PC-3 (cell line): ENCODE results near the gene MREG. TPM values are rescaled to one million over a fixed set of nuclear protein-coding genes. Genes with fewer than 3 reads are reported as not detected.
A peak's percentile ranks its signal among the peaks of the same experiment; 100 is the strongest.

ENCODE experiments used
- ATAC-seq: fragments of 200-7000 bp; cut with Tn5 transposase; 2 replicates; pipeline ENCODE4 v1.9.1; 2020; ENCODE audit warnings: mild to moderate bottlenecking, moderate library complexity
- BruUV-seq: library from RNA; stranded (reverse); fragments of 400-500 nt; replicated peaks from 2 replicates; lab custom pipeline; 2021; lab: Mats Ljungman, UMichigan
- CTCF ChIA-PET: fragments of 300-600 bp; sonication (Branson Sonifier 250); formaldehyde crosslinking; loops from one replicate; lab custom pipeline; 2022; ENCODE audit warnings: antibody characterized with exemption; lab: Charles Lee
- POLR2A ChIA-PET: fragments of 300-600 bp; sonication (Branson Sonifier 250); formaldehyde crosslinking; loops from one replicate; lab custom pipeline; 2022; ENCODE audit warnings: antibody characterized with exemption; ENCODE audit not compliant: unreplicated experiment; lab: Charles Lee
- DNase-seq: peaks from one replicate; pipeline ENCODE4 v3.0.0-alpha.2; 2015
- H2AFZ ChIP-seq: fragments of 300-600 bp; sonication (generic); 2 replicates; pipeline ENCODE4 v1.6.0; 2016; ENCODE audit warnings: antibody characterized with exemption, low read length
- H3F3A ChIP-seq: fragments of 300-600 bp; sonication (generic); one replicate; pipeline ENCODE4 v1.6.0; 2017; ENCODE audit warnings: antibody characterized with exemption, low read length, control low read depth, mild to moderate bottlenecking; ENCODE audit not compliant: unreplicated experiment
- H3K27ac ChIP-seq: fragments of 300-600 bp; sonication (generic); 2 replicates; pipeline ENCODE4 v1.5.1; 2016; ENCODE audit warnings: mild to moderate bottlenecking, low read length
- H3K27me3 ChIP-seq: fragments of 300-600 bp; sonication (generic); 2 replicates; pipeline ENCODE4 v1.6.1; 2016; ENCODE audit warnings: low read length, mixed read lengths
- H3K36me3 ChIP-seq: fragments of 300-600 bp; sonication (generic); 2 replicates; pipeline ENCODE4 v1.6.1; 2016; ENCODE audit warnings: low read depth, mixed run types, low read length, mixed read lengths
- H3K4me1 ChIP-seq: fragments of 300-600 bp; sonication (generic); 2 replicates; pipeline ENCODE4 v1.5.1; 2016; ENCODE audit warnings: low read length; ENCODE audit not compliant: insufficient read depth
- H3K4me2 ChIP-seq: fragments of 300-600 bp; sonication (generic); 2 replicates; pipeline ENCODE4 v1.6.0; 2016; ENCODE audit warnings: low read length
- H3K4me3 ChIP-seq: fragments of 300-600 bp; sonication (generic); 2 replicates; pipeline ENCODE4 v1.5.1; 2016; ENCODE audit warnings: mild to moderate bottlenecking, low read length, mixed read lengths
- H3K79me2 ChIP-seq: fragments of 300-600 bp; sonication (generic); 2 replicates; pipeline ENCODE4 v1.6.1; 2017; ENCODE audit warnings: low read length, mixed read lengths
- H3K9ac ChIP-seq: fragments of 300-600 bp; sonication (generic); 2 replicates; pipeline ENCODE4 v1.6.0; 2016; ENCODE audit warnings: mild to moderate bottlenecking, low read length
- H3K9me2 ChIP-seq: fragments of 300-600 bp; sonication (generic); replicated peaks from 2 replicates; pipeline ENCODE4 v1.6.1; 2016; ENCODE audit warnings: mixed run types, low read length, mixed read lengths
- H3K9me3 ChIP-seq: fragments of 300-600 bp; sonication (generic); 2 replicates; pipeline ENCODE4 v1.6.1; 2016; ENCODE audit warnings: low read length, mixed read lengths
- H4K20me1 ChIP-seq: fragments of 300-600 bp; sonication (generic); 2 replicates; pipeline ENCODE4 v1.6.1; 2016; ENCODE audit warnings: low read length, mixed read lengths
- CTCF ChIP-seq: fragments of 300-600 bp; sonication (generic); conservative IDR thresholded peaks from 2 replicates; pipeline ENCODE4 v1.5.1; 2017; ENCODE audit warnings: antibody characterized with exemption, low read depth, mild to moderate bottlenecking, low read length
- EZH2 ChIP-seq: fragments of 300-600 bp; sonication (generic); IDR thresholded peaks from one replicate; pipeline ENCODE4 v1.6.1; 2017; ENCODE audit warnings: antibody characterized with exemption, mild to moderate bottlenecking, low read length; ENCODE audit not compliant: unreplicated experiment
- EZH2phosphoT487 ChIP-seq: fragments of 300-600 bp; sonication (generic); IDR thresholded peaks from 2 replicates; pipeline ENCODE4 v1.6.1; 2018; ENCODE audit warnings: mild to moderate bottlenecking, antibody characterized with exemption, low read length, borderline replicate concordance
- intact Hi-C: fragments of 100-400 bp; cut with micrococcal nuclease; formaldehyde crosslinking; loops from 2 replicates; pipeline ENCODE4 v1.9.0; 2023
- total RNA-seq: library from RNA; depleted of rRNA; stranded (reverse); fragments of >200 nt; gene quantifications from 2 replicates; pipeline ENCODE4 v1.2.3, GENCODE V29; 2014

MREG gene
- total RNA-seq, 1 experiment from 2014 or later = 24.4 TPM

- no peak overlapping the region for H3K27ac ChIP-seq
- H3K4me3 ChIP-seq = no peak overlapping the region
- H3K4me1 ChIP-seq = no peaks in the 10 kb centered on the region
- no peaks in the 10 kb centered on the region for H3F3A ChIP-seq
- intact Hi-C loops = loop anchor here (1.0 kb wide), 1 partner anchor 73 kb away; no protein-coding TSS in a partner anchor
- DNase-seq = peak; percentile 74
- ChIA-PET POLR2A (interaction anchor here (1.0 kb wide), 1 partner anchor 73 kb away, joined by 6 read pairs; no protein-coding TSS in a partner anchor), CTCF (interaction anchor here (0.6 to 1.2 kb wide), 6 partner anchors 9 to 73 kb away, joined by 3 to 12 read pairs (median 4); no protein-coding TSS in a partner anchor)
- no peaks in the 10 kb centered on the region for H3K9me3 ChIP-seq
- H3K27me3 ChIP-seq = no peaks in the 10 kb centered on the region
- no peak overlapping the region for H3K9ac ChIP-seq
- H3K79me2 ChIP-seq = no peaks in the 10 kb centered on the region
- no peaks in the 10 kb centered on the region for H3K36me3 ChIP-seq
- BruUV-seq = no TSS peak
- no peak overlapping the region for H3K4me2 ChIP-seq
- H4K20me1 ChIP-seq = no peaks in the 10 kb centered on the region
- no peaks in the 10 kb centered on the region for H3K9me2 ChIP-seq
- H2AFZ ChIP-seq = no peak overlapping the region
- ATAC-seq = peak; percentile 94
- TF ChIP-seq CTCF (peak; percentile 87), EZH2 (no peak), EZH2phosphoT487 (no peak)
Observed at GRCh38 chr2:216023055-216023648, 9.8 kb upstream of the MREG start.

GRCh38 chr2:216021768-216022565 is 8.6 kb upstream of the MREG start:
- intact Hi-C loops = no loop called here
- BruUV-seq = no TSS peak
- DNase-seq (peak; percentile 28), ATAC-seq (no peak)
- Histone ChIP-seq H3K9me3 (no peaks in the 10 kb centered on the region), H3K9me2 (no peaks in the 10 kb centered on the region), H3K27ac (no peak overlapping the region), H3K79me2 (no peaks in the 10 kb centered on the region), H3K4me3 (no peak overlapping the region), H3K27me3 (no peaks in the 10 kb centered on the region), H4K20me1 (no peaks in the 10 kb centered on the region), H3K36me3 (no peaks in the 10 kb centered on the region), H3F3A (no peaks in the 10 kb centered on the region), H2AFZ (no peak overlapping the region), H3K9ac (no peak overlapping the region), H3K4me1 (peaks cover 11% of the 10 kb centered on the region), H3K4me2 (no peak overlapping the region)
- ChIA-PET CTCF (no interaction called here), POLR2A (no interaction called here)
- no peak for TF ChIP-seq CTCF
- TF ChIP-seq EZH2 = no peak
- no peak for TF ChIP-seq EZH2phosphoT487

- CTCF ChIA-PET = interaction anchor here (0.6 kb wide), 1 partner anchor 608 kb away, joined by 3 read pairs; no protein-coding TSS in a partner anchor
- no peak overlapping the region for H2AFZ ChIP-seq
- peaks cover 16% of the 10 kb centered on the region for H3K4me1 ChIP-seq
- ATAC-seq = no peak
- no peaks in the 10 kb centered on the region for H3K79me2 ChIP-seq
- H3K9ac ChIP-seq = no peak overlapping the region
- H4K20me1 ChIP-seq = no peaks in the 10 kb centered on the region
- no peak overlapping the region for H3K4me3 ChIP-seq
- no peak for DNase-seq
- H3K27me3 ChIP-seq = no peaks in the 10 kb centered on the region
- no peak overlapping the region for H3K4me2 ChIP-seq
- POLR2A ChIA-PET = no interaction called here
- no TSS peak for BruUV-seq
- TF ChIP-seq CTCF (no peak), EZH2 (no peak), EZH2phosphoT487 (no peak)
- H3K9me2 ChIP-seq = no peaks in the 10 kb centered on the region
- intact Hi-C loops = no loop called here
- H3K9me3 ChIP-seq = no peaks in the 10 kb centered on the region
- H3F3A ChIP-seq = no peaks in the 10 kb centered on the region
- no peaks in the 10 kb centered on the region for H3K36me3 ChIP-seq
- no peak overlapping the region for H3K27ac ChIP-seq
Observed at GRCh38 chr2:216018709-216019108, 5.4 kb upstream of the MREG start.
